H7 (cell line): ENCODE results near the gene ZDHHC19. TPM values are rescaled to one million over a fixed set of nuclear protein-coding genes. Genes with fewer than 3 reads are reported as not detected.
"Not testable (repeated sequence)": the region's sequence is repeated elsewhere in the genome, so short reads cannot be mapped to it uniquely, and the experiment has no call there.

Experiments used
- DNase-seq: peaks from one replicate; pipeline ENCODE4 v3.0.0; 2012
- H3K27me3 ChIP-seq: 2 replicates; pipeline ENCODE4 v1.6.0; 2011; ENCODE audit warnings: mild to moderate bottlenecking, low read length; ENCODE audit not compliant: control insufficient read depth, insufficient read depth
- H3K36me3 ChIP-seq: replicated peaks from 2 replicates; pipeline ENCODE4 v1.5.1; 2011; ENCODE audit warnings: low read length; ENCODE audit not compliant: control insufficient read depth, insufficient read depth
- H3K4me3 ChIP-seq: 2 replicates; pipeline ENCODE4 v1.5.1; 2011; ENCODE audit warnings: low read depth, mild to moderate bottlenecking, control low read depth, low read length, moderate library complexity; ENCODE audit not compliant: insufficient read depth
- total RNA-seq: library from RNA; depleted of rRNA; stranded (reverse); fragments of >200 nt; shearing (Covaris generic); gene quantifications from 2 replicates; pipeline ENCODE4 v1.2.3, GENCODE V29; 2014

Gene ZDHHC19
- total RNA-seq, 1 experiment from 2014 or later = not detected

DNA sequence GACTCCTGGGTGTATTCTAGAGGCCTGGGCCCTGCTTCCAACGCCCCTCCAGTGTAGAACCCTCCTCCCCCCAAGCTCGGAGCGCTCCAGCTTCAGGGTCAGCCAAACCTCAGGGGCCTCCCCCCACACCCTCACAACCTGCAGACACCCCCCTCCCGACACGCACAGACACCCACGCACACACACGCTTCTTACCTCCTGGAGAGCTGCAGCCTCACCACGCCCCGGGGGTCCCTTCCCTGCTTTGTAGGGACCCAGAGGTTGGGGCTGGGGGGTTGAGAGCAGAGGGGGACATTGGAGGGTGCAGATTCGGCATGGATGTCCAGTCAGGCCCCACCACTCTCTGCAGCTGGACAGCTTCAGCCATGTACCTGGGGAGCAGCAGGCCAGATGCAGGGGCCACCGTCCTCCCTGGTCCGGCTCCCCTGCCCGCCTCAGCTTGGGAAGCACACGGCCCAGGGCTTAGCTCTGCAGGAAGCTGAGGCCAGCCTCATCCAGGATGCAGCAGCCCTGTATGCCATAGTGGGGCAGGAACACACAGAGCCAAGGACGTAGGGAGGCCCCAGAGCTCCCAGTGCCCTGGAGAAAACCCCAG, 13.0 kb downstream of the ZDHHC19 start:
- no peaks in the 10 kb centered on the region for H3K36me3 ChIP-seq
- H3K27me3 ChIP-seq = no peaks in the 10 kb centered on the region
- DNase-seq = no peak

DNA sequence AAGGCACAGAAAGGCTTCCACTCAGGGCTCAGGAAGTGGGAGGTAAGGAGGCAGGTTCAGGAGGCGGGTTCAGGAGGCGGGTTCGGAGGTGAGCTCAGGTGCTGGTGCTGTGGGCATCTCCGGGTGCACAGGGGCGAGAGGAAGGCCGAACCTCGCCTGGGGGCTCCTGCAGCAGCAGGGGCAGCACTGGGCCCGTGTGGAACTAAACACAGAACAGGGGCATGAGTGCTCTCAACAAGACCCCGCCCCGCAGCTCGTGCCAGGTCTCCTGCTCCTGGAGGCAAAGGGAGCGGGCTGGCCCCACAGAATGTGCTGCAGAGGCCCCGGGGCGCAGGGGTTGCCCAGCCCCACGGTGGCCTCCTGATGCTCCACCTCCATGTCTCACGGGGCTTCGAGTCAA, 13.7 kb downstream of the ZDHHC19 start:
- H3K27me3 ChIP-seq = no peaks in the 10 kb centered on the region
- H3K4me3 ChIP-seq = no peak overlapping the region
- H3K36me3 ChIP-seq = no peaks in the 10 kb centered on the region
- DNase-seq = no peak

More for the DNA sequence above, 13.0 kb downstream of the ZDHHC19 start:
- H3K4me3 ChIP-seq = no peak overlapping the region

DNA sequence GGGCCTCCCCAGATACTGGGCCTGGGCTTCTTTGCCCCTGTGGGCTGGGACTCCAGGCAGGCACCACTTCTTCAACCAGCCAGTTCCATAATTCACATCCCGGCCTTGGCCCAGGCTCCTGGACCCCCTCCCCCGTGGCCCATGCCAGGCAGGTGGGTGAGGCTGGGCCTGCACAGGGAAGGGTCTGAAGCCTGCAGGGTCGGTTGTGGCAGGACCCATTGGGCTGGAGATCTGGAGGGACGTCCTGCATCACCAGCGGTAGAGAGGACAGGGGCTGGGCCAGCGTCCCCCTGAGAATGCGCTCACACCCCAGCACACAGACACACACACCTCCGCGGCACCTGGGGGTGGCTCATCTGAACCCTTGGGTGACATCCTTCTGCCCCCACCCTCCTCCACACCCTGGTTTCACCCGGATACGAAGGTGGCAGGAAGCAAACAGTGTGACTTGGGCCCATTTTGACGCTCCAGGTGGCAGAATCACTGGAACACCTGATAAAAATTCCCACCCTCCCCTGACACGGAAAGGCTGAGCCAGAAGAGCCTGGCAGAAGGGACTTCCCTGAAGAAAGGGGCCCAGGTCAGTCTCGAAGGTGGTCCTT, 15.4 kb downstream of the ZDHHC19 start:
- H3K27me3 ChIP-seq = no peaks in the 10 kb centered on the region

DNA sequence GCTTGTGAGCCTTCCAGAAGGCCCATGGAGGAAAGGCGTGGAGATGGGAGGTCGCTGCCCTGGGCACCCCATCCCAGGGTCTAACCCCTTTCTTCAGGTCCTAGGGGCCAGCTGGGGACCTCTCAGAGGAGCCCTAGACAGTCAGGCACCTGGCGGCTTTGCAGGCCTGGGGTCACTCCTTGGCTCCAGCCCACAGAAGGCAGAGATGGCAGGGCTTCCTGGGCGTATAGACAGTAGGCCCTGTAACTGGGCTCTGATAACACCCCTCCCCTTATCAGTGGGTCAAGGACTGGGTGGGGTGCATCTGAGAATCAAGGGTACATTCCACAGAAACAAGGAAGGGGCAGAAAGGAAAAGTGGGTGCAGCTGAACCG, 16.7 kb downstream of the ZDHHC19 start:
- no peak for DNase-seq
- Histone ChIP-seq H3K27me3 (no peaks in the 10 kb centered on the region), H3K36me3 (no peaks in the 10 kb centered on the region), H3K4me3 (no peak overlapping the region)

More for the DNA sequence above, 15.4 kb downstream of the ZDHHC19 start:
- DNase-seq = no peak
- no peaks in the 10 kb centered on the region for H3K36me3 ChIP-seq
- H3K4me3 ChIP-seq = no peak overlapping the region

DNA sequence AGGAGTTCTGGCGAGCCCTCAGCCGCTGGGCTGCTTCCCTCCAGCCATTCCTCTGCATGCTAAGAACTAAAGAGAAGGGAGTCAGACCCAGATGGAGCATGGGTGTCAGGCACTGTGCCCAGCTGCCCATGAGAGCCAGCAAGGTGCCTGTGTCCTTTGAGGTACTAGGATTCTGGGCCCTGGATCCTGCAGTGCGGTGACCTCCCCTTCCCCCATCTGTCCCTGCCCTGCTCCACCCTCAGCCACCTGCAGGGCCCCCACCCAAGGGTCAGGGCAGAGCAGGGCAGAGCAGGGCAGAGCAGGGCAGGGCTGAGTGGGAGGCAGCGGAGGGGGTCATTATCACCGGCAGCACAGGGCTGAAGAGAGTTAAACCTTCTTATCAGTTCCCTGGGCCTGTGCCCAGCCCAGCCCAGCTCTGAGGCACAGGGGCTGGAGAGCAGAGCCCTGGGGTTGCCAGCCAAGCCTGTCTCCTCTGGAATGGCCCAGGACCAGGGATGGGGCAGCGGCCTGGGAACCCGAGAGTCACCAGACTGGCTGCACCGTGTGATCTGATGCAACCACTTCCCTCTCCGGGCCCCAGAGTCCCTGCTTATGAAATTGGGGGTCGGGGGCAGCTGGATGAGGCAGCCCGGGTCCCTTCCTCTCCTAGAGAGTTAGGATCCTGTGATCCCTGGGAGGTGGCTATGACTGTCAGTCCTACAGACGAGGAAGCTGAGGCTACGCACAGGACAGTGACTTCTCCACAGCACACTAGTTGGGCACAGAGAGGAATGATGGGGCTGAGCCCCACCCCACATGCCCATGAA, 17.3 kb downstream of the ZDHHC19 start:
- no peaks in the 10 kb centered on the region for H3K27me3 ChIP-seq
- peak; percentile 33 for DNase-seq
- H3K36me3 ChIP-seq = no peaks in the 10 kb centered on the region
- H3K4me3 ChIP-seq = no peak overlapping the region

DNA sequence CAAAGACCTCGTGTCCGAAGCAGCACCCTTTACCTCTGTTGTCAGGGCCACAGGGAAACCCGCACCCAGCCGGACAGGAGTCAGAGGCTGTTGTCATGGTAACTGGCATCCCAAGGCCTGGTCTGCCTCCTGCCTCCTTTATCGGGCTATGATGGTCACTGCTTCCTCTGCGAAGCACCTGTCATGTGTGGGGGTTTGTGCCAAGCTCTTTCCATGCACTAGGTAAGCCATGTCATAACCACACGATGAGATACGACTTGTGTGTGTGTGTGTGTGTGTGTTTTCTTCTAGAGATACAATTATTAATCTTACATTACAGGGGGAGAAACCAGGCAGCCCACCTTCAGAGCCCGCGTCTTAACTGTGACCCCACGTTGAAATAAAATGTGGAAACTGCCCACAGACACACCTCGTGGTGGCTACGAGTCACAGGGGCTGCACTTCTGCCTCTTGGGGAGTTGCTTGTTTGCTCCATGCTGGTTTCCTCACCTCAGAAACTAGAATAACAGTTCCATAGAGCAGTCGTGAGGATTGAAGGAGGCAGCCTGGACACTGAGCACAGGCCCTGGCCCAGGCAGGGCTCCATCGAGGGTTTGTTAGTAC, 18.0 kb downstream of the ZDHHC19 start:
- H3K4me3 ChIP-seq = no peak overlapping the region
- no peaks in the 10 kb centered on the region for H3K27me3 ChIP-seq
- no peaks in the 10 kb centered on the region for H3K36me3 ChIP-seq
- no peak for DNase-seq

DNA sequence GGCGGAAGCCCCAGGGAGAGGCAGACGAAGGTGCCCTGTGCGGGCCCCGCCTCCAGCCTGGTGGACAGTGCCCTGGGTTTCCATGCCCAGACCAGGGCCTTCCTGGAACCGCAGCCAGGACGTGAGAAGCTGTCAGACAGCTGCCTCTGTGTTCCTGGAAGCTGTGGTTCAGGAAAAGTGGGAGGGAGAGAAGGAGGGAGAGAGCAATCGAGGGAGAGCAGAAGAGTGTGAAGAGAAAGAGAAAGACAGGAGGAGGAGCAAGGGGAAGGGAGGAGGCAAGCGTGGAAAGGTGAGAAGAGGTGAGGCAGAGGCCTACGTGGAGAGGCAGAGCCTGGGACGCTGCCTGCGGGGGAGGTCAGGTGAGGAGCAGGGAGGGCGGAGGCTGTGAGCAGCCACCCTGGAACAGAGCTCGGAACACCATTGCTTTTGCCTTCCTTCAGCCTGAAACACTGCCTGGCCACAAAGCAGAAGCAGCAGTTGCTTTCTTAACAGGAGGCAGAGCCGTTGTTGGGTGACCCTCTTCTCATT, 18.6 kb downstream of the ZDHHC19 start:
- no peak overlapping the region for H3K4me3 ChIP-seq
- H3K36me3 ChIP-seq = no peaks in the 10 kb centered on the region
- no peaks in the 10 kb centered on the region for H3K27me3 ChIP-seq
- peak; percentile 59 for DNase-seq

DNA sequence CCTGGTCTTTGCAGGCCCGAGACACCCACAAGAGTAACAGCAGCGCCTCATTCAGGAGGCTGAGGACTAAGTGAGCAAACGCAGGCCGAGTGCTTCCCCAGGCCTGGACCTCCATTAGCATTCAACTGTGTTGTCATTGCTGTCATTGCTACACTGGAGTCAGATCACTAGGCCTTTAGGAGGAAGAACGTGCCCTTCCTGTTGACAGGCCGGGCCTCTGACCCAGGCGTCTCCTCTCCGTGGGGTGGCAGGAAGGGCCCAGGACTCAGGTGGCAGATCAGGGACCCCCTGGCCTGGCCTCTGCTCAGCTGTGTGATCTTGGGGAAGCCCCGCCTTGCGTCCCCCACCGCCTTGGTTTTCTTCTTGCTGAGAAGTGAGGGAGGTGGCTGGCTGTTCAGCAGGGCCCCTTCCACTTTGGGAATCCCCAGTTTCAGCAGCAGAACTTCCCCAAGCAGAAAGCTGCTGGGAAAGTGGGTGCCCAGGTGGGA, 19.1 kb downstream of the ZDHHC19 start:
- Histone ChIP-seq H3K4me3 (no peak overlapping the region), H3K27me3 (no peaks in the 10 kb centered on the region), H3K36me3 (no peaks in the 10 kb centered on the region)
- DNase-seq = peak; percentile 49

DNA sequence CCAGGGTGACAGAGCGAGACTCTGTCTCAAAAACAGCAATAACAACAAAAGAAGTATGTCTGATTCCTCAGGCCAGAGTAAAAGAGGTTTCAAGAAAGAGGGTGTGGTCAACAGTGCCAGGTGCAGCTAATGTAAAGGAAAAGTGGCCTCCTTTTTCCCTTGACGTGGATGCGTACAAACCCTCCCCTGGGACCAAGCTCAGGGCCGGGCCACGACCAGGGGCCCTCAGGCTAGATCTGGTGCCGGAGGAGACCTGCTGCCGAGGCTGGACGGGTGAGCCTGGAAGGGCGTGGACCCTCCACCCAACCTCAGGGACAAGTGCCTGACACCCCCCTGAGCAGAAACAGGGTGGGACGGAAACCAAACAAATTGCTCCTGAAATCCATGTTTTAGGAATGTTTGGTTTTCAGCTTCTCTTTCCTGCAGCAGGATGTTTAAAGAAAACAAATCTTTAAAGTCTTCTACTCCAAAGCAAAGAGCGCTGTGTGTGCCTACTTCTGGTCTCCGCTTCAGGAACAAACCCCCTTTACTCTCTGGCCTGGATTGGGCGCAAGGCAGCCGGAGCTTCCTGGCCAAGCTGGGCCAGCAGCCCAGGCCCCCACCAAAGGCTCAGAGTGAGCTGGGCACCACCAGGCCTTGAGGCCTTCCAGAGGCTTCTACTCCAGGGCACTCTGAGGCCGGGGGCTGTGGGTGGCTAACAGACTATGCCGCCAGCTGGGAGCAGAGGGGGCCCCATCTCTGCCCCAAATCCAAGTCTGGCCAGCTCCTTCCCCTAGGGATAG, 21.4 kb downstream of the ZDHHC19 start:
- peak; percentile 30 for DNase-seq
- no peak overlapping the region for H3K4me3 ChIP-seq
- H3K36me3 ChIP-seq = no peaks in the 10 kb centered on the region
- no peaks in the 10 kb centered on the region for H3K27me3 ChIP-seq

DNA sequence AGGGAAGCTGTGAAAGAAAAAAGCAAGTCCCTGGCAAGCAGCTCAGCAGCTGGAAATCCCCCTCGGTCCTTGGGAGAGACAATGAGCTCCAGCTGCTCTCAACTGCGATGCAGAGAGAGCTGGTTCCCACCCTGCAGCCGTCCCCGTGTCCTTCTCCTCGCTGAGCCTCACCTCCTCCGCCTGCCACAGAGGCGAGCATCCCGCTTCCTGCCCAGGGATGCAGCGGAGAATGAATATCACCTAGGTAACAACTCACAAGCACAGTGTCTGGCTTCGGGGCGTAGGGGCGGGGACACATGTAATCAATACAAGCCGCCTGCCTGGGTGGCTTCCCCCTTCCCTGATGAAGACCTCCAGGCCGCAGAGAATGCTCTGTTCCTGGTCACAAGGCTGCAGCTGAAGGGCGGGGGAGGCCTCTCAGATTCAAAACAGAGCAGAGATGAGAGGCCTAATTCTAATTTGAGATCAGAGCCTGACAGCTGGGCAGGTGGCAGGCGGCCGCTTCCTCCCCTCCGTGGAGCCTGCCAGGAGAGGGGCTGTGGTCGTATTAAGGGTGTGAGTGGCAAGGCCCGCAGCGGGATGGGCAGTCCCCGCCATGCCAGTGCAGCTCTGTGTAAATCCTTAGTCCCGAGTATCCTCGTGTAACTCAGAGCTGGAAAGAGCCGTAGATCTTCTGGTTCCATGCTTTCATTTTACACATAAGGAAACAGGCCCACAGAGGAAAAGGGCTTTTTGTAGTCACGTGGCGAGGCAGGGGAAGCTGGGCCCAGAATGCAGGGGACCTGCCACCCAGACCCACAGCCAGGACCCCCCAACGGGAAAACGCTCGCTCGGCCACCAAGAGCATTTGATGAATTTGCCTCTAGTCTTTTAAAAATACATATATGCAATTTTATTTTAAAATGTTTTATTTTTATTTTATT, 24.3 kb downstream of the ZDHHC19 start:
- Histone ChIP-seq H3K4me3 (no peak overlapping the region), H3K27me3 (no peaks in the 10 kb centered on the region), H3K36me3 (no peaks in the 10 kb centered on the region)
- peak; percentile 89 for DNase-seq

DNA sequence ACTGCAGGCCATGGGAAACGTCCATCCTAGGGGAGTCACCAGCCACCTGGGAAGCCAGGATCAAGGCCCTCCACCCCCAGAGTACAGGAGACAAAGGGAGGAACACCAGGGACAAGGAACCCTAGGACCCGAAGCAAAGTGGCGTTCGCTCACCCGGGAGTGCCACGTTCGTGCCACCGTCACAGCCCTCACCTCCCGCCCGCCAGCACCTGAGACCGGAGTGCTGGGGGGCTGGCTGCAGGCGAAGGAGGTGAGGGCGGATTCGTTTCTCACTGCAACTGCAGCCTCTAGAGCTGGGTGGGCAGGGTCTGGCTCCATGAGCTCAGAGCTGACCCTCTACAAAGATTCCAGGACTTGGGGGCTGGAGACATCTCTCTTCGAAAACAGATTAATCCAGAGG, 26.3 kb downstream of the ZDHHC19 start:
- H3K27me3 ChIP-seq = no peaks in the 10 kb centered on the region
- H3K4me3 ChIP-seq = no peak overlapping the region
- DNase-seq = peak; percentile 33

DNA sequence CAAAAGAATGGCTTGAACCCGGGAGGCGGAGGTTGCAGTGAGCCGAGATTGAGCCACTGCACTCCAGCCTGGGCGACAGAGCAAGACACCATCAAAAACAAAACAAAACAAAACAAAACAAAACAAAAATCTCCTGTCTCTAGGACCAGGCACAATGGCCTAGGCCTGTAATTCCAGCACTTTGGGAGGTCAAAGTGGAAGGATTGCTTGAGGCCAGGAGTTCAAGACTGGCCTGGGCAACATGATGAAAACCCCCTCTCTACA, 27.1 kb downstream of the ZDHHC19 start:
- H3K36me3 ChIP-seq, H3K27me3 ChIP-seq, H3K4me3 ChIP-seq, DNase-seq: not testable (repeated sequence)

More for the DNA sequence above, 26.3 kb downstream of the ZDHHC19 start:
- no peaks in the 10 kb centered on the region for H3K36me3 ChIP-seq

DNA sequence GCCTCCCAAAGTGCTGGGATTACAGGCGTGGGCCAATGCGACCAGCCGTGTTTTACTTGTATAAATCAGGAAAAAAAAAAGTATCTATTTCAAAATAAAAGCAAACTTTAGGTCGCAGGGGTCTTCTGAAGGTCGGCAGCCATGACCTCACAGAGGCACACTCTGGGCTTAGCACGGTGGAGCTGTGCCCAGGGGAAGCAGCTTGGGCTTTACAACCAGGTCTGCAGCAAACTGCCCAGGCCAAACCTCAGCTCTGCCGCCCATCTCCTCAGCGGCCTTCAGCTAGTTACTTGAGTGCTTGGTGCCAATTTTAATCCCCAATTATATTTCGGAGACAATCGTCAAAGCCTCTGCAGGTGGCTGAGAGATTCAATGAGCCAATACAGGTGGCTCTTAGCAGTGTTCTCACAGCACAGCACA, 30.1 kb downstream of the ZDHHC19 start:
- H3K27me3 ChIP-seq = no peaks in the 10 kb centered on the region
- no peak overlapping the region for H3K4me3 ChIP-seq
- DNase-seq = peak; percentile 39
- H3K36me3 ChIP-seq = no peaks in the 10 kb centered on the region
